22Rv1 (cell line): ENCODE results near the gene SFSWAP.

ENCODE experiments used
- CTCF ChIP-seq: fragments of 450-650 bp; IDR thresholded peaks from 2 replicates; pipeline ENCODE4 v1.5.1; 2017; ENCODE audit warnings: mild to moderate bottlenecking
- ZFX ChIP-seq: fragments of 450-650 bp; IDR thresholded peaks from 2 replicates; pipeline ENCODE4 v1.6.1; 2017; ENCODE audit warnings: antibody characterized with exemption, borderline replicate concordance

- TF ChIP-seq CTCF (no peak), ZFX (no peak)
Observed at GRCh38 chr12:131752451-131752850, 41.6 kb downstream of the SFSWAP start.
